CD8-positive, alpha-beta memory T cell (primary cell): ENCODE data around the gene ODF4. TPM values are rescaled to one million over a fixed set of nuclear protein-coding genes. Genes with fewer than 3 reads are reported as not detected.
"Not testable (repeated sequence)": the region's sequence is repeated elsewhere in the genome, so short reads cannot be mapped to it uniquely, and the experiment has no call there.

Experiments
- CTCF ChIA-PET: fragments of 350-600 bp; sonication (Branson Sonifier 250); formaldehyde crosslinking; loops from one replicate; lab custom pipeline; 2021; ENCODE audit warnings: antibody characterized with exemption; lab: Charles Lee
- POLR2A ChIA-PET: fragments of 350-600 bp; sonication (Branson Sonifier 250); formaldehyde crosslinking; loops from one replicate; lab custom pipeline; 2021; ENCODE audit warnings: antibody characterized with exemption; lab: Charles Lee
- DNase-seq, 5 donors: peaks; one replicate each; pipeline versions ENCODE4 v3.0.0 to v3.0.0-alpha.2; 2020 to 2022; ENCODE audit warnings: mixed read lengths in 1 of 5
- H3K27ac ChIP-seq: one replicate; pipeline ENCODE4 v1.7.0; 2013; ENCODE audit warnings: low read depth, mild to moderate bottlenecking, low read length, moderate library complexity
- H3K27me3 ChIP-seq: 2 replicates; pipeline ENCODE4 v1.7.0; 2013; ENCODE audit warnings: low read length, mild to moderate bottlenecking; ENCODE audit not compliant: insufficient read depth, poor library complexity, severe bottlenecking
- H3K36me3 ChIP-seq: 2 replicates; pipeline ENCODE4 v1.7.0; 2013; ENCODE audit warnings: mild to moderate bottlenecking, low read length, moderate library complexity; ENCODE audit not compliant: insufficient read depth
- H3K4me1 ChIP-seq: 2 replicates; pipeline ENCODE4 v1.7.0; 2013; ENCODE audit warnings: mild to moderate bottlenecking, low read length, moderate library complexity; ENCODE audit not compliant: insufficient read depth
- H3K4me3 ChIP-seq: 2 replicates; pipeline ENCODE4 v1.7.0; 2013; ENCODE audit warnings: mild to moderate bottlenecking, low read length
- H3K9me3 ChIP-seq: 2 replicates; pipeline ENCODE4 v1.7.0; 2013; ENCODE audit warnings: mild to moderate bottlenecking, low read length
- H3K27ac Mint-ChIP-seq, 8 donors: one replicate each; pipeline ENCODE4 v1.8.0; 2020 to 2021; ENCODE audit warnings: mixed read lengths in 8 of 8, mild to moderate bottlenecking in 6 of 8, inconsistent platforms in 3 of 8, moderate library complexity in 3 of 8
- H3K27me3 Mint-ChIP-seq, 2 donors: one replicate each; pipeline ENCODE4 v1.8.0; 2020 to 2021; ENCODE audit warnings: mixed read lengths in 2 of 2, mild to moderate bottlenecking in 1 of 2, moderate library complexity in 1 of 2
- H3K36me3 Mint-ChIP-seq, 3 donors: one replicate each; pipeline ENCODE4 v1.8.0; 2020 to 2021; ENCODE audit warnings: mixed read lengths in 3 of 3, inconsistent platforms in 1 of 3, mild to moderate bottlenecking in 1 of 3
- H3K4me1 Mint-ChIP-seq, 3 donors: one replicate each; pipeline ENCODE4 v1.8.0; 2020 to 2021; ENCODE audit warnings: mixed read lengths in 3 of 3, inconsistent platforms in 1 of 3, mild to moderate bottlenecking in 1 of 3
- H3K4me3 Mint-ChIP-seq, 7 donors: one replicate each; pipeline ENCODE4 v1.8.0; 2020 to 2021; ENCODE audit warnings: mixed read lengths in 7 of 7, mild to moderate bottlenecking in 6 of 7, moderate library complexity in 4 of 7, inconsistent platforms in 2 of 7
- H3K9me3 Mint-ChIP-seq, 5 donors: one replicate each; pipeline ENCODE4 v1.8.0; 2020 to 2022; ENCODE audit warnings: mixed read lengths in 5 of 5, mild to moderate bottlenecking in 3 of 5, moderate library complexity in 2 of 5, inconsistent platforms in 1 of 5
- polyA plus RNA-seq: library from polyadenylated mRNA; unstranded; fragments of 300-500 nt; fragmentation: Illumina TruSeq; gene quantifications from one replicate; pipeline ENCODE4 v1.2.3, GENCODE V29; 2021
- total RNA-seq, 2 experiments: library from RNA; stranded (reverse); gene quantifications; one replicate each; pipeline ENCODE4 v1.2.3, GENCODE V29; 2021

ODF4 gene
- total and polyA plus RNA-seq, 3 experiments from 2014 or later: not detected

- no peak overlapping the region for H3K27ac ChIP-seq
- Mint-ChIP-seq H3K9me3 (no peaks in the 10 kb centered on the region), H3K36me3 (peaks cover 0 to 7% (median 3%) of the 10 kb centered on the region in 3 donors), H3K4me1 (peaks cover 0 to 7% (median 6%) of the 10 kb centered on the region in 3 donors), H3K27ac (no peak overlapping the region), H3K27me3 (no peaks in the 10 kb centered on the region), H3K4me3 (no peak overlapping the region)
- ChIA-PET CTCF (no interaction called here), POLR2A (no interaction called here)
- no peak overlapping the region for H3K4me3 ChIP-seq
- H3K27me3 ChIP-seq: no peaks in the 10 kb centered on the region
- DNase-seq: no peak
- no peaks in the 10 kb centered on the region for H3K36me3 ChIP-seq
- no peaks in the 10 kb centered on the region for H3K4me1 ChIP-seq
- no peaks in the 10 kb centered on the region for H3K9me3 ChIP-seq
These were observed 23.2 kb downstream of the ODF4 start for GRCh38 chr17:8362651-8363332.

GRCh38 chr17:8365143-8365542 is 25.5 kb downstream of the ODF4 start:
- CTCF ChIA-PET: no interaction called here
- H3K36me3 ChIP-seq: no peaks in the 10 kb centered on the region

GRCh38 chr17:8366231-8366630 is 26.6 kb downstream of the ODF4 start:
- peaks cover 0 to 30% (median 13%) of the 10 kb centered on the region in 3 donors for H3K36me3 Mint-ChIP-seq
- ChIA-PET POLR2A (no interaction called here), CTCF (no interaction called here)
- H3K36me3 ChIP-seq: no peaks in the 10 kb centered on the region
- no peak overlapping the region for H3K4me3 Mint-ChIP-seq
- no peak overlapping the region for H3K4me3 ChIP-seq
- no peaks in the 10 kb centered on the region for H3K4me1 ChIP-seq
- H3K27me3 ChIP-seq: no peaks in the 10 kb centered on the region
- DNase-seq: no peak
- H3K27ac ChIP-seq: no peak overlapping the region
- H3K27ac Mint-ChIP-seq: no peak overlapping the region
- H3K9me3 Mint-ChIP-seq: no peaks in the 10 kb centered on the region
- H3K4me1 Mint-ChIP-seq: peaks cover 0 to under 1% (median 0%) of the 10 kb centered on the region in 3 donors
- no peaks in the 10 kb centered on the region for H3K27me3 Mint-ChIP-seq
- H3K9me3 ChIP-seq: no peaks in the 10 kb centered on the region

More at GRCh38 chr17:8365143-8365542, 25.5 kb downstream of the ODF4 start:
- Histone ChIP-seq H3K27ac (no peak overlapping the region), H3K4me1 (no peaks in the 10 kb centered on the region), H3K27me3 (no peaks in the 10 kb centered on the region), H3K9me3 (no peaks in the 10 kb centered on the region), H3K4me3 (no peak overlapping the region)
- no peaks in the 10 kb centered on the region for H3K27me3 Mint-ChIP-seq
- POLR2A ChIA-PET: no interaction called here
- peaks cover 0 to 26% (median 13%) of the 10 kb centered on the region in 3 donors for H3K36me3 Mint-ChIP-seq
- DNase-seq: no peak
- H3K27ac Mint-ChIP-seq: peak overlapping the region in 1 of 8 donors; percentile 84
- no peaks in the 10 kb centered on the region for H3K9me3 Mint-ChIP-seq
- no peak overlapping the region for H3K4me3 Mint-ChIP-seq
- peaks cover 0 to 6% (median 2%) of the 10 kb centered on the region in 3 donors for H3K4me1 Mint-ChIP-seq

- H3K9me3 Mint-ChIP-seq: no peaks in the 10 kb centered on the region
- H3K4me1 ChIP-seq: no peaks in the 10 kb centered on the region
- ChIA-PET CTCF (no interaction called here), POLR2A (no interaction called here)
- H3K27me3 Mint-ChIP-seq: no peaks in the 10 kb centered on the region
- H3K27ac Mint-ChIP-seq: peak overlapping the region in 3 of 8 donors; percentile 21 to 61 (median 29)
- H3K9me3 ChIP-seq: no peaks in the 10 kb centered on the region
- H3K36me3 ChIP-seq: no peaks in the 10 kb centered on the region
- no peaks in the 10 kb centered on the region for H3K27me3 ChIP-seq
- no peak overlapping the region for H3K27ac ChIP-seq
- H3K36me3 Mint-ChIP-seq: peaks cover 0 to 37% (median 17%) of the 10 kb centered on the region in 3 donors
- peaks cover 0 to 3% (median 0%) of the 10 kb centered on the region in 3 donors for H3K4me1 Mint-ChIP-seq
- no peak overlapping the region for H3K4me3 ChIP-seq
- no peak overlapping the region for H3K4me3 Mint-ChIP-seq
- DNase-seq: no peak
These were observed 28.6 kb downstream of the ODF4 start for GRCh38 chr17:8368193-8368592.

- peak overlapping the region in 1 of 8 donors; percentile 24 for H3K27ac Mint-ChIP-seq
- H3K27me3 Mint-ChIP-seq: no peaks in the 10 kb centered on the region
- Histone ChIP-seq H3K4me1 (no peaks in the 10 kb centered on the region), H3K4me3 (no peak overlapping the region), H3K9me3 (no peaks in the 10 kb centered on the region), H3K36me3 (no peaks in the 10 kb centered on the region), H3K27me3 (no peaks in the 10 kb centered on the region), H3K27ac (no peak overlapping the region)
- peaks cover 0 to 6% (median 2%) of the 10 kb centered on the region in 3 donors for H3K4me1 Mint-ChIP-seq
- ChIA-PET CTCF (interaction anchor here (1.9 kb wide), 1 partner anchor 13 kb away, joined by 6 read pairs; the partner anchor contains the start of gene RPL26), POLR2A (no interaction called here)
- no peak for DNase-seq
- H3K36me3 Mint-ChIP-seq: peaks cover 0 to 36% (median 17%) of the 10 kb centered on the region in 3 donors
- no peaks in the 10 kb centered on the region for H3K9me3 Mint-ChIP-seq
- H3K4me3 Mint-ChIP-seq: no peak overlapping the region
These were observed 30.3 kb downstream of the ODF4 start for GRCh38 chr17:8369944-8370343.

GRCh38 chr17:8371786-8372185 is 32.1 kb downstream of the ODF4 start:
- no peaks in the 10 kb centered on the region for H3K9me3 Mint-ChIP-seq
- CTCF ChIA-PET: interaction anchor here (1.9 kb wide), 1 partner anchor 12 kb away, joined by 6 read pairs; the partner anchor contains the start of gene RPL26

GRCh38 chr17:8372422-8372821 is 32.8 kb downstream of the ODF4 start:
- H3K36me3 ChIP-seq: peaks cover 2% of the 10 kb centered on the region
- H3K27me3 ChIP-seq: no peaks in the 10 kb centered on the region
- no peak for DNase-seq
- no peak overlapping the region for H3K27ac ChIP-seq
- no peaks in the 10 kb centered on the region for H3K9me3 ChIP-seq
- Mint-ChIP-seq H3K9me3 (no peaks in the 10 kb centered on the region), H3K4me1 (peaks cover 18 to 30% (median 24%) of the 10 kb centered on the region in 3 donors), H3K36me3 (peaks cover 0 to 51% (median 15%) of the 10 kb centered on the region in 3 donors), H3K27me3 (no peaks in the 10 kb centered on the region), H3K4me3 (peak overlapping the region in 1 of 7 donors; percentile 54), H3K27ac (no peak overlapping the region)
- H3K4me1 ChIP-seq: peaks cover 15% of the 10 kb centered on the region
- ChIA-PET CTCF (no interaction called here), POLR2A (no interaction called here)
- no peak overlapping the region for H3K4me3 ChIP-seq

More at GRCh38 chr17:8371786-8372185, 32.1 kb downstream of the ODF4 start:
- Mint-ChIP-seq H3K27me3 (no peaks in the 10 kb centered on the region), H3K4me1 (peaks cover 13 to 23% (median 17%) of the 10 kb centered on the region in 3 donors), H3K4me3 (peak overlapping the region in 1 of 7 donors; percentile 11), H3K27ac (peak overlapping the region in 1 of 8 donors; percentile 43), H3K36me3 (peaks cover 0 to 44% (median 14%) of the 10 kb centered on the region in 3 donors)
- POLR2A ChIA-PET: no interaction called here
- H3K4me3 ChIP-seq: no peak overlapping the region
- no peaks in the 10 kb centered on the region for H3K27me3 ChIP-seq
- no peaks in the 10 kb centered on the region for H3K36me3 ChIP-seq
- no peak for DNase-seq
- no peaks in the 10 kb centered on the region for H3K9me3 ChIP-seq
- H3K4me1 ChIP-seq: peaks cover 13% of the 10 kb centered on the region
- H3K27ac ChIP-seq: no peak overlapping the region

- Mint-ChIP-seq H3K4me1 (peaks cover 25 to 36% (median 36%) of the 10 kb centered on the region in 3 donors), H3K36me3 (peaks cover 4 to 57% (median 26%) of the 10 kb centered on the region in 3 donors)
- Histone ChIP-seq H3K36me3 (peaks cover 16% of the 10 kb centered on the region), H3K4me1 (peaks cover 15% of the 10 kb centered on the region)
- H3K4me3 Mint-ChIP-seq, H3K9me3 ChIP-seq, H3K27ac ChIP-seq, H3K27me3 ChIP-seq, H3K27me3 Mint-ChIP-seq, CTCF ChIA-PET, H3K9me3 Mint-ChIP-seq, H3K27ac Mint-ChIP-seq, DNase-seq, H3K4me3 ChIP-seq, POLR2A ChIA-PET: not testable (repeated sequence)
These were observed 34.2 kb downstream of the ODF4 start for GRCh38 chr17:8373856-8374255.
